ENCODE data around the gene UBA6.

GRCh38 chr4:67719953-67720617 lies 19.1 kb upstream of the UBA6 start:
- TF ChIP-seq CTCF (conservative IDR thresholded peaks at IDR 0.05) = no peak
- no peak for TF ChIP-seq ZFX (IDR thresholded peaks at IDR 0.05)

Measured in C4-2B (cell line).